ENCODE measurements around the gene GPX3. TPM values are rescaled to one million over a fixed set of nuclear protein-coding genes. Genes with fewer than 3 reads are reported as not detected.

The GPX3 gene
- total RNA-seq, 4 donors from 2014 or later: 2,730 to 12,549 (median 7,201) TPM

DNA sequence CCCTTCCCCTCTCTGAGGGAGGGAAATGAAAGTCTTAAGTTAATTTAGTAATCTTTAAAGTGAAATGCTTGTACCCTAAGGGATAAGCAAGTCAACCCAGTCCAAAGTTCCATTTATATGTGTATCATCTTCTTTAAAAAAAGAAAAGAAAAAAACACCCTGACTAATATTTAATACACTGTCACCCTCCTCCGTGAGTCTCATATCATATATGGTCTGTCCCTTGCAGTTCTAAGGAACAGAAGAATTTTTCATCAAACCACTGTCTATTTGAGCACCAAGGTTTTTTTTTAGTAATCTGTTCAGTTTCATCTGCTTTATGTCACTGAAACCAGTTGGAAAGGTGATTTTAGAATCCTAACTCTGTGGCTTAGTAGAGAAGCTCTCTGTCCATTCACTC is 45.2 kb downstream of the GPX3 start:
- TF ChIP-seq POLR2A (IDR thresholded peaks at IDR 0.05): no peak
- TF ChIP-seq, protein P1, sequence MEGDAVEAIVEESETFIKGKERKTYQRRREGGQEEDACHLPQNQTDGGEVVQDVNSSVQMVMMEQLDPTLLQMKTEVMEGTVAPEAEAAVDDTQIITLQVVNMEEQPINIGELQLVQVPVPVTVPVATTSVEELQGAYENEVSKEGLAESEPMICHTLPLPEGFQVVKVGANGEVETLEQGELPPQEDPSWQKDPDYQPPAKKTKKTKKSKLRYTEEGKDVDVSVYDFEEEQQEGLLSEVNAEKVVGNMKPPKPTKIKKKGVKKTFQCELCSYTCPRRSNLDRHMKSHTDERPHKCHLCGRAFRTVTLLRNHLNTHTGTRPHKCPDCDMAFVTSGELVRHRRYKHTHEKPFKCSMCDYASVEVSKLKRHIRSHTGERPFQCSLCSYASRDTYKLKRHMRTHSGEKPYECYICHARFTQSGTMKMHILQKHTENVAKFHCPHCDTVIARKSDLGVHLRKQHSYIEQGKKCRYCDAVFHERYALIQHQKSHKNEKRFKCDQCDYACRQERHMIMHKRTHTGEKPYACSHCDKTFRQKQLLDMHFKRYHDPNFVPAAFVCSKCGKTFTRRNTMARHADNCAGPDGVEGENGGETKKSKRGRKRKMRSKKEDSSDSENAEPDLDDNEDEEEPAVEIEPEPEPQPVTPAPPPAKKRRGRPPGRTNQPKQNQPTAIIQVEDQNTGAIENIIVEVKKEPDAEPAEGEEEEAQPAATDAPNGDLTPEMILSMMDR (IDR thresholded peaks at IDR 0.05): no peak
- Histone ChIP-seq H3K27ac (no peak overlapping the region), H3K4me1 (peaks cover 40 to 78% of the 10 kb centered on the region in 2 donors), H3K36me3 (peaks cover 0 to 8% of the 10 kb centered on the region in 2 donors), H3K9me3 (no peaks in the 10 kb centered on the region), H3K4me3 (replicated peaks in 1 of 3) (no peak overlapping the region), H3K27me3 (no peaks in the 10 kb centered on the region)
- WGBS, 2 donors: 92 to 94% methylated on average over 1 of the region's 1 CpG
- DNase-seq: no peak
- intact Hi-C loops (cut with DNase I): no loop called here

DNA sequence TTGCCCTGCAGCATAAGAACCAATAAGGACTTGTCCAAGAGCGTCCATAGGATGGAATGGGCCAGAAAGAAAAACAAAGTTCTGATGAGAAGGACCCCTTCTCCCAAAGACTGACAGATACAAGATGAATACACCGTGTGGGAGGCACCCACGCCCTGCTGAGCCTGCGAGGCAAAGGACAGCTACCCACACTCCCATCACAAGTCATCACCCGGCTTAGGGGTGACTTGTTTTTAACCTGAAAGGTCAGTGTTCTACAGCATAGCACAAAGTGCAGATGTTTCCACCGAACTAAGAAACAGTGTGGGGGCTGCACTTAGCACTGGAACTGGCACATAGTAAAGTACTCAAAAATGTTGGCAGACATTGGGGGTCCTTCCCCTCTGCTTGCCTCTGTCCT is 46.5 kb downstream of the GPX3 start:
- peaks cover 46 to 80% of the 10 kb centered on the region in 2 donors for H3K4me1 ChIP-seq
- WGBS, 2 donors: 86 to 89% methylated on average over 6 of the region's 6 CpGs
- intact Hi-C loops (cut with DNase I): no loop called here

DNA sequence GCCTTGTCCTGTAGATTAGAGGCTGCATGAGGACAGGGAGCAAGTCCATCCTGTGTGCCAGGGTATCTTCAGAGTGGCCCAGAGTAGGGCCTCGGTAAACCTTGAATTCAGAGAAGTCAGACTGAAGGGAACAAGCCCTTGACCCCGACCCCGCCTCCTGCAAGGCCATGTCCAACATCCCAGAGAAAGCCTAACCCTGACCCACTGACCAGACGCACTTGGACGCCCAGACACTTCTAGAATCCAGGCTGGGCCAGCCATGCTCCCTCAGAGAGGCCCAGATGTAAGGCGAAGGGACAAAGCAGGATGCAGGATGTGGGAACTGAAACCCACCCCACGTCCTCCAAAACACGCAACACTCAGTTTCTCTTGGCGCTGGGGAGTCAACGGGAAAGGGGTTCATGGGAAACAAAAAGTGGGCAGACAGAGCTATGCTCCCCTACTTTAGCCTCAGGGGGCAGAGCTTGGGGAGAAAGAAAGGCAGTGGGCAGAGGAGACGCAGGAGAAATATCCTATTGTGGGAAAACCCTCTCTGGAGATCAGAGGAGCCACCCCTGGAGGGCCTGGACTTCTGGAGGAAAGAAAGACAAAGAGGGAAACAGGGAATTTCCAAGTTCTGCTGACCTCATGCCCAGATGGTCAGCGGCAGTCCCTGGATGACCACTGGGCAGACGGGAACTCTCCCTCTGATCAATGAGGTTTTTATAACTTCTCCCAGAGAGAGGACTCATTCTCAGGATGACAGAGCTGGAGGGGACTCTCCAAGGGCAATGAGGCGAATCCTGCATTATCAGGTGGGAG is 47.4 kb downstream of the GPX3 start:
- Histone ChIP-seq H3K4me1 (peaks cover 51 to 80% of the 10 kb centered on the region in 2 donors), H3K9me3 (no peaks in the 10 kb centered on the region), H3K27ac (peak overlapping the region; percentile 20 to 74 (median 72)), H3K36me3 (no peaks in the 10 kb centered on the region), H3K4me3 (replicated peaks in 1 of 3) (no peak overlapping the region), H3K27me3 (no peaks in the 10 kb centered on the region)
- 76 to 82% methylated on average over 13 to 14 of the region's 14 CpGs for WGBS, 2 donors
- intact Hi-C loops (cut with DNase I): no loop called here
- no peak for DNase-seq
- TF ChIP-seq POLR2A (IDR thresholded peaks at IDR 0.05): no peak
- TF ChIP-seq, protein P1 (IDR thresholded peaks at IDR 0.05): no peak

More for the DNA sequence above, 46.5 kb downstream of the GPX3 start:
- Histone ChIP-seq H3K4me3 (replicated peaks in 1 of 3) (no peak overlapping the region), H3K9me3 (no peaks in the 10 kb centered on the region), H3K27ac (peak overlapping the region in 2 of 3 donors; percentile 20 to 72), H3K36me3 (no peaks in the 10 kb centered on the region), H3K27me3 (no peaks in the 10 kb centered on the region)
- TF ChIP-seq, protein P1 (IDR thresholded peaks at IDR 0.05): no peak
- TF ChIP-seq POLR2A (IDR thresholded peaks at IDR 0.05): no peak
- DNase-seq: no peak

DNA sequence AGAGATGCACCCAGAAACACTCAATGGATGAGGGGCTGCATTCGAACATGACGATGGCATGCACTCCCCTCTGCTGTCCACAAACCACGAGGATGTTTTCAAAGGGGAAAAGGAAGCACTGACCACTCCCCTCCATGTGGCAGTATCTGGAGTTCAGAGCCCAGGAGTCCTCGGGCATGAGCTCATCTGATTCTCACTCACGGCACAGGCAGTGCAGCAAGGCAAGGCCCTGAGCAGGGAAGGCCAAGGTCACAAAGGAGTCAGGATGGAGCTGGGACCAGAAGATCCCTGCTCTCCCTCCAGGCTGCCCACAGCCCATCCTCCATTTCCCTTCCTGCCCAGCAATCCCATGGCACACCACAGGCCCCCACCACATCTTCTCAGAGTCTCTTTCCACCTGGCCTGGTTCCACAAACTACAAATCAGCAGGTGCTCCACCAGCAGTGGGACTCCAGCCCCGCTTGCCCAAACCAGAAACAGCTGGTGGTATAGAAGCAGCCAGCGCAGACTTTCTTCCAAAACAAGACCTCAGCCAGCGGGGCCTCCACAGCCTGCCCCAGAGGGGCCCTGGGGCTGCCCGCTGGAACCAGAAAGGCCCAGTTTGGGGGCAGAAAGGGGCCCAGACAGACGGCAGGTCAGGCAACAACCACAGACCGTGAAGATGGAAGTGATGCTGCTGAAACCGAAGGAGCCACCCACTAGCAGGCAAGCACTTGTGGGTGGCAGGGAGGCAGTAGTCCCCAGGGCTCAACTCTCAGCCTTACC is 48.2 kb downstream of the GPX3 start:
- no peaks in the 10 kb centered on the region for H3K27me3 ChIP-seq
- 54 to 66% methylated on average over 10 to 12 of the region's 12 CpGs for WGBS, 2 donors
- no peaks in the 10 kb centered on the region for H3K36me3 ChIP-seq
- no peak overlapping the region for H3K4me3 ChIP-seq (replicated peaks in 1 of 3)
- no peaks in the 10 kb centered on the region for H3K9me3 ChIP-seq
- peak overlapping the region; percentile 20 to 74 (median 72) for H3K27ac ChIP-seq
- DNase-seq: peak; percentile 46 to 67
- intact Hi-C loops (cut with DNase I): no loop called here
- TF ChIP-seq, protein P1 (IDR thresholded peaks at IDR 0.05): no peak
- no peak for TF ChIP-seq POLR2A (IDR thresholded peaks at IDR 0.05)
- H3K4me1 ChIP-seq: peaks cover 43 to 74% of the 10 kb centered on the region in 2 donors

Data from thyroid gland (tissue), 4 donors.